Activated CD8-positive, alpha-beta memory T cell treated with anti-CD3 and anti-CD28 coated beads for 36 hours (primary cell): Measurements from ENCODE around the gene CCDC187. TPM values are rescaled to one million over a fixed set of nuclear protein-coding genes. Genes with fewer than 3 reads are reported as not detected.

Source experiments
- CTCF ChIA-PET: fragments of 350-600 bp; sonication (Branson Sonifier 250); formaldehyde crosslinking; loops from one replicate; lab custom pipeline; 2021; ENCODE audit warnings: antibody characterized with exemption; lab: Charles Lee
- POLR2A ChIA-PET: fragments of 350-600 bp; sonication (Branson Sonifier 250); formaldehyde crosslinking; loops from one replicate; lab custom pipeline; 2021; ENCODE audit warnings: antibody characterized with exemption; lab: Charles Lee
- total RNA-seq, 2 experiments: library from RNA; stranded (reverse); gene quantifications; one replicate each; pipeline ENCODE4 v1.2.3, GENCODE V29; 2021

CCDC187 gene
- total RNA-seq, 2 experiments from 2014 or later = not detected

DNA sequence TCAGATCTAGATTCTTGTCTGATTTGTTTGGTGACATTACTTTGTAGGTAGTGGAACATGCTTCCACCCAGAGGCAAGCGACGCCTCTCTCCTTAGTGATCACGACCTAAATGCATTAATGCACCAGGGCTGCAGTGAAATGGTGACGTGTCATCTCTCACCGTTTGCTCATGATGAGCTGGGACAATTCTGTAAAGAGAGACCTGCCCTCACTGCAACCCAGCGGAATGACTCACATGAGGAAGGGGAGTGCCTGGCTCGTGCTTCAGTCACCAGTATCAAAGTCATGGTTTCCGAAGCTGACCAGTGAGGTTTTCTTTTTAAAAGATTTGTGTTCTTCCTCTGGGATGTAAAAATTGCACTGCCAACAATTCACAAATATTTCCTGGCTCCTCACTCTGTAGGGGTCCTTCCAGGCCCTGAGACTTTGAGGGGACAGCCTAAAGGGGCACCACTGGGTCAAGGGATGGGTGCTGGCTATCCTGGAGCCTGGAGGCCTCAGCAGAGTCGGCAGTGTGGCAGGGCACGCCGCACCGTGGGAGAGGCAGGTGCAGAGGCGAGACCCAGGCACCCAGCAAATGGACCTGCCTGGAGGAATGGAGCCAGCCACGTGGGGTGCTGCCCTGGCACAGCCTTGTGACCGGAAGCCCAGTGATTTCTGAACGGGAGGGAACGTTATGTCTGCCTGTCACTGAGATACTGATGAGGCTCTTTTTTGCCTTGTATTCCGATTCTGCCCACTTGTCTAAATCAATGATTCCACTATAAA is 75.6 kb downstream of the CCDC187 start:
- CTCF ChIA-PET = interaction anchor here (0.9 kb wide), 1 partner anchor 39 kb away, joined by 3 read pairs; no protein-coding TSS in a partner anchor
- POLR2A ChIA-PET = no interaction called here

DNA sequence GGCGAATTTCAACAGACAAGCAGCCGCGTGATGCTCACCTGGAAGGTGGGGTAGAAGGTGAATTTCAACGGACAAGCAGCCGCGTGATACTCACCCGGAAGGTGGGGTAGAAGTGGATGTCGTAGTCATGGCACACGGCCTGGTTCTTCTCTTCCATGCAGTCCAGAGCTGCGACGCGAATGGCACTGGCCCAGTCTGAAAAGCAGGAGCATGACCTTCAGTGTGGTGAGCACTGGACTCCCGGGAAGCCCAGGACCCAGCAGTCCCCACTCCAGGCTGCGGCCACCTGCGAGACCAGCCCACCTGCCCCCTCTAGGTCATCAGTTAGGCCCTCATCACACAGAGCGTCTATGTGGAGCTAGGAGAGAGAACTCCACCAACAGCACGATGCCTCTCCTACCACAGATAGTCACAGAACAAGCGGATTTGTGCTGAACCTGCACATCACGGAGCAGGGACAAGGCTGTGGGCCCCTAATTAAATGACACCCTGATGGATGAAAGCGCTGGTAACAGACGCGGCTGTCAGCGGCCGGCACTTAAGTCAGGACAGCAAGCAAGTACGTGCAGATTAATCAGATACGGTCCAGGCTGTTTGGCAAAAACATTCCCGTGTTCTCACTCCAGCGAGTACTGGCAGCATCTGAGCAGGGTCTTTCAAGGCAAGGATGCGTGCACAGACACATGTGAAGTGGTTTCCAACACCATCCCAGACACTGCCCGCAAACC is 77.0 kb downstream of the CCDC187 start:
- ChIA-PET CTCF (interaction anchor here (0.7 kb wide), 1 partner anchor 41 kb away, joined by 3 read pairs; no protein-coding TSS in a partner anchor), POLR2A (no interaction called here)

- ChIA-PET POLR2A (no interaction called here), CTCF (interaction anchor here (0.6 to 1.1 kb wide), 4 partner anchors 16 to 103 kb away, joined by 3 read pairs; no protein-coding TSS in a partner anchor)
Observed at GRCh38 chr9:136225748-136226679, 77.9 kb downstream of the CCDC187 start.

DNA sequence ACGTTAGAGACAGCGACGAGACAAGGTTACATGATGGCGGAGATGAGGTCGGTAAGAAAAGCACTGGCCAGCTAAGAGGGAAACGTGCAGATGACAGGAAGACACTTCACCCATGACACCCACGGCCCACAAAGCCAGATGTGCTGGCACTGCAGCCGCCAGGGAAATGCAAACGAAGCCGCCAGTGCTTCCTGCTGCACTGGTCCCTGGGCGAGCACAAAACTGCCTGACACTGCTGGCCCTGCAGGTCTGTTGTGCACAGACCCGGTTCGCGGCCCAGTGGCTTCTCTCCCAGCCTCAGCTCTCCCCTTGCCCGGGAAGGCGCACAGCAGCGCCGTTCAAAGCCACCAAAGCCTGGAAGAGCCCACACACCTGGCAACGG is 78.5 kb downstream of the CCDC187 start:
- CTCF ChIA-PET = interaction anchor here (0.6 to 1.1 kb wide), 3 partner anchors 15 to 103 kb away, joined by 3 read pairs; no protein-coding TSS in a partner anchor
- POLR2A ChIA-PET = no interaction called here

GRCh38 chr9:136223871-136224640 is 79.8 kb downstream of the CCDC187 start:
- POLR2A ChIA-PET = interaction anchor here (1.1 kb wide), 1 partner anchor 43 kb away, joined by 3 read pairs; no protein-coding TSS in a partner anchor

GRCh38 chr9:136222906-136223285 is 81.0 kb downstream of the CCDC187 start:
- POLR2A ChIA-PET = interaction anchor here (1.1 kb wide), 1 partner anchor 45 kb away, joined by 3 read pairs; no protein-coding TSS in a partner anchor
- CTCF ChIA-PET = interaction anchor here (0.9 kb wide), 1 partner anchor 61 kb away, joined by 4 read pairs; no protein-coding TSS in a partner anchor

More at GRCh38 chr9:136223871-136224640, 79.8 kb downstream of the CCDC187 start:
- CTCF ChIA-PET = interaction anchor here (0.7 to 0.9 kb wide), 2 partner anchors 36 to 60 kb away, joined by 3 to 4 read pairs; no protein-coding TSS in a partner anchor

DNA sequence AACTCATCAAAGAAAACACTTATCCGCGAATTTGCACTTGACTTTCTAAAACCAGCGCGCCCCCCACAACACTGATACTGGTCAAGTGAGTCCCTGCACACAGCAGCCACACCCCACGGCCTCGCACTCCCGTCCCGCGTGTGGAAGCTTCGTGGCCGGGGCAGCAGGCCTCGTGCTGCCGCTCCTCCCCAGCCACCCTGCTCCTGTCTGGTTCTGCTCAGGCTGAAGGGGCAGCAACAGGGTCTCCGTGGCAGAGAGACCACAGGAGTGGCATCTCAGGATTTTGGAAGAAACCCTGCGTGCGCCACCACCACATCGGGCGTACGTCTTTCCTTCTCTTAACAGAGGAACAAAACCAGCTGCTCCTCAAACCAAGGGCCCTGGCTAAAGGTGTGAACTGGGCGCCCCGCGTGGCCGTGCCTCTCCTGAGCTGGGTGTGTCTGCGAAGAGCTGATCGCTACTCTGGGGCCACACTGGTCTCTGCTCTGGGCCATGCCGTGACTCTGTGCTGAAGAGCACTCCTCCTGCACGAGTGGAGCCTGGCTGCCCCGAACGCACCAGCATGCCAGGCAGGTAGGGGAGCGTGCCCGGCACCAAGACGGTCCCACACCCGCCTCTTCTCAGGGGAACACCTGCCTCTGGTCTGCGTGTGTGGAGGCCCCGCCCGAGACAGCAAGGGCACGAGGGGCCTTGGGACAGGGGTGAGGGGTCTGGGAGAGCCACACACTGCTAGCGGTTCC is 81.6 kb downstream of the CCDC187 start:
- ChIA-PET CTCF (no interaction called here), POLR2A (no interaction called here)

DNA sequence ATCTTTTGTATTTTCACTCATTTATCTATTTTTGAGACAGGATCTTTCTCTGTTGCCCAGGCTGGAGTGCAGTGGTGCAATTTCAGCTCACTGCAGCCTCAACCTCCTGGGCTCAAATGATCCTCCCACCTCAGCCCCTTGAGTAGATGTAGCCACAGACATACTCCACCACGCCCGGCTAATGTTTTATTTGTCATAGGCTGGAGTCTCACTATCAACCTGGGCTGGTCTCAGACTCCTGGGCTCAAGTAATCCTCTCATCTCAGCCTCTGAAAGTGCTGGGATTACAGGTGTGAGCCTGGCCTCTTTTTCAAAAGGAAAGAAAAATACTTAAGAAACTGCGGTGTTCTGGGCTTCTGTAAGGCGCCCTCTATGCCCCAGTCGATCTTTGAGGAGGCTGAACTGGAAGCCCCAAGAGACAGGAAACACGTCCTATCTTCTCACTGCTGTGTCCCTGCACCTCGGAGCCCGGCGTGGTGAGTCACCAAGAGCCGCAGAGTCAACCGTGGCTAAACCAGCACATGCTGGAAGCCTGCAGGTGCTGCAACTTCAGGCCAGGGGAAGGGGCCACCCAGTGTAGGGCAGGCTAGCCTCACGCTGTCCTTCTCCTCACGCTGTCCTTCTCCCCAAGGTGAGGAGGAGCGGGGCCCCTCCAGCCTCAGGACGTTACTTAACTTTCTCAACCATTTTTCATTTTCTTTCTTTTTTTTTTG is 83.7 kb downstream of the CCDC187 start:
- CTCF ChIA-PET = no interaction called here
- POLR2A ChIA-PET = no interaction called here

- POLR2A ChIA-PET = no interaction called here
Observed at GRCh38 chr9:136219276-136219675, 84.6 kb downstream of the CCDC187 start.

GRCh38 chr9:136218673-136219072 is 85.2 kb downstream of the CCDC187 start:
- ChIA-PET POLR2A (no interaction called here), CTCF (interaction anchor here (1.1 kb wide), 1 partner anchor 112 kb away, joined by 3 read pairs; no protein-coding TSS in a partner anchor)

More at GRCh38 chr9:136219276-136219675, 84.6 kb downstream of the CCDC187 start:
- CTCF ChIA-PET = no interaction called here

GRCh38 chr9:136218271-136218670 is 85.6 kb downstream of the CCDC187 start:
- CTCF ChIA-PET = interaction anchor here (0.6 to 1.2 kb wide), 3 partner anchors 16 to 111 kb away, joined by 3 read pairs; no protein-coding TSS in a partner anchor

DNA sequence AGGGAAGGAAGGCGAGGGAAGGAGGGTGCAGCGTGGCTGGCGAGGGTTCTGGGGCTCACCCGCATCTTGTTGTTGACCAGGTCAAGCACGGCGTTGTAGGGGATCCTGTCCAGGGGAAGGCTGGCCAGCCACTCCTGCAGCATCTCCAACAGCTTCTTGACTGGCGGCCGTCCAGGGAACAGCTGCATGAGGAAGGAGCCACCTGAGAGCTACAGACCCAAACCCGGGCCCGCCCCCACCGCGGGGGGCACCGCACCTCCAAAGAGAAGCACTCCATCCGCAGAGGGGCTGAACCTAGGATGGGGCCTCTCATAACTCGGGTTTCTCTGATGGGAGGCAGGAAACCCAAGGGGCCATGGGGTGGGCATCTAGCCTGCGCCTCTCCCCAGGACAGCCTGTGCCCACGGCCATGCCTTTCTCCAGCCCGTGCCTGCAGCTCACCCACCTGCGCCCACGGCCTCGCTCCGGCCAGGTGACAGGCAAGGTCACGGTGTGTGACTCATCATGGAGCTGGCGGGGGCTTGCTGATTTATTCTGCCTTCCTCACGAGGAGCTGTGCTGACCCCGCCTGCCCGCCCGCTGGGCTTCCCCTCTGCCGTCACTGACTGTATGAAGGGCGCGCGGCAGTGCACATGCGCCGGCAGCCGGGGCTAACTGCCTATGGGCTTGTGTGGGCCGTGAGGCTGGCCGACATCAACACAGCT is 87.2 kb downstream of the CCDC187 start:
- ChIA-PET POLR2A (no interaction called here), CTCF (interaction anchor here (1.1 to 1.2 kb wide), 2 partner anchors 67 to 94 kb away, joined by 3 read pairs; no protein-coding TSS in a partner anchor)

More at GRCh38 chr9:136218271-136218670, 85.6 kb downstream of the CCDC187 start:
- POLR2A ChIA-PET = no interaction called here

GRCh38 chr9:136213733-136214132 is 90.2 kb downstream of the CCDC187 start:
- ChIA-PET CTCF (no interaction called here), POLR2A (no interaction called here)

GRCh38 chr9:136212345-136212950 is 91.4 kb downstream of the CCDC187 start:
- ChIA-PET CTCF (no interaction called here), POLR2A (no interaction called here)

- ChIA-PET POLR2A (no interaction called here), CTCF (no interaction called here)
Observed at GRCh38 chr9:136211441-136212344, 92.2 kb downstream of the CCDC187 start.
